Activated T-cell treated with anti-CD3 and anti-CD28 coated beads for 24 hours (primary cell): Measurements from ENCODE around the gene MICAL2.
A peak's percentile ranks its signal among the peaks of the same experiment; 100 is the strongest.

Experiments
- DNase-seq: peaks from one replicate; pipeline ENCODE4 v3.0.0-alpha.2; 2020; ENCODE audit warnings: low read depth

Gene MICAL2

DNA sequence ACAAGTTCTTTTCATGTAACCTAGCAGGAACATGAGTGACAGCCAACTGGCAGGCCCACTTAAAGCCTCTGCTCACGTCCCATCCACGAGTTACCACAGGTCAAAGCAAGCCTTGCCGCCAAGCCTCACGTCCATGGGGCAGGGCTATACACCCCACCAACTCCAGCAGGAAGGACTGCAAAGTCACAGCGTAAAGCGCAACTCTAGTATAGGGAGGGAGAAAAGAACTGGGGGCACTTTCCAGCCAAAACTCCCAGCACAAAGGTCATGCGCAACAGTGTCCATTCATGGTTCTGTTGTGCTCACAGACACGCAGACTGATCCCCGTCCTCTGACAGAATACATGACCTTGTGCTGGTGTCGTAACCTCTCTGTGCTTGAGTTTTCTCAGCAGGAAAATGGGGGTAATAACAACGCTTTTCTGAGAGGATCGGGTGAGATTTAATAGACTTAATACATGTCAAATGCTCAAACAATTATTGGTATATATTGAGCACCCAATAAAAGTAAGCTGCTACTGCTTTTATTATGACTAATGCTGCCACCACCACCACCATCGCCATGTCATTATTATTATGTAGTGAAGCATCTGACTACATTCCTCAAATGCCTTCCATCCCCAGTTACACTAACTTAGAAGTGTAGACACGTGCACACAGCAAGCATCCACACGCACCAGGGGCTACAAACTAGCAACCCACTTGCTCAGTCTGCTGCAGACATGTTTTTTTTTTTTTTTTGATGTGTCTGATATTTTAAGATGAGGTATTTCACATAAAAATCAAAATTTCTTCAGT lies 162.6 kb downstream of the MICAL2 start:
- no peak for DNase-seq

DNA sequence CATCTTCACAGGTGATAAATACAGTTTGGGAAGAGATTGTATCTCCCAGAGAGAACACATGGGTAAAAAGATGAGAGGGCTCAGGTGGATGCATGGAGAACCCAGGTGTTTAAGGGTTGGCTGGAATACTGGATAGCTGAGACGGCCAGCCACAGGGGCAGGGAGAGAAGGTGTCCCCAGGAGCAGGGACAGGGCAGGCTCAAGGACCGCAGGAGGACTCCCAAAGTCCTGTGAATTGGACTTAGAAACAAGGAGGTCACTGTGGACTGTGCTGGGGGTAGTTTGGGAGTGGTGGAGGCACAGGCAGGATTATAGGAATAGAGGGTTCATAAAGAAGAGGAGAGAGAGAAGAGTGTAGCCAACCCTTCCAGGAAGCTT lies 163.2 kb downstream of the MICAL2 start:
- DNase-seq = no peak

DNA sequence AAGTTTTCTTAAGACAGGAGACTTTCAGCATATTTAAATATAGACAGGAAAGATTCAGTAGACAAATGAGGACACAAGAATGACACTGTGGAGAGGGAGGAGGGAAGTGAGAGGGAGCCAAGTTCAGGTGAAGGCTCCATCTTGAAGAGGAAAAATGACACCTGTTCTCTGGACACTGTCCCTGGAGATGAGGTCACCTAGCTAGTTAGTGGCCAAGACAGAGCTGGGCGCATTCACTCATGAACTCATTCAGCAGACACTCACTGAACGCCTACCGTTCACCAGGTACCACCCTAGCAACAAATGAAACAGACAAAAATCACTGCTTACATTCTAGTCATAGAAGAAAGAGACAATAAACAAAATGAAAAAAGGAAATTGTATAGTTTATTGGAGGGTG lies 163.7 kb downstream of the MICAL2 start:
- no peak for DNase-seq

DNA sequence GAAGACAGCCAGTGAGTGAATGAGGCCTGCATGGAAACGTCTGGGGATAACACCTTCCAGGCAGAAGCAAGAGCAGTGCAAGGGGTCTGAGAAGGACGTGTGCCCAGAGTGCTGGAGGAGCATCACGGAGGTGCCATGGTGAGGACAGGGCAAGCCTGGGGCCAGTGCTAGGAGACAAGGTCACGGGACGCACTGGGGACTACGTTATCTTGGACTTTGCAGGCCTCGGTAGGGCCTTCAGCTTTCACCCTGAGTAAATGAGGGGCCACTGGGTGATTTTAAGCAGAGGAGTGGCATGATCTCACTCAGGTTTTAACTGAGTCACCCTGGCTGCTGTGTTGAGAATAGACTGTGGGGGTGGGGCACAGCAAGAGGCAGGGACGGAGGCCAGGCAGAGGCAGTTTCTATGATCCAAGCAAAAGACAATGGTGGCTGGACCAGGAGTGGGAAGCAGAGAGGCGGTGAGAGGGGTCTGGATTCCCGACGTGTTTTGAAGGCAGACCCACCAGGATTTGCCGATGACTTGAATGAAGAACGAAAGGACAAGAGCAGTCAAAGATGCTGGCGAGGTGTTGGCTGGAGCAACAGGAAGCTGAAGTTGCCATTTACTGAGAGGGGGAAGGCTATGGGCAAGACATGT lies 164.3 kb downstream of the MICAL2 start:
- no peak for DNase-seq

DNA sequence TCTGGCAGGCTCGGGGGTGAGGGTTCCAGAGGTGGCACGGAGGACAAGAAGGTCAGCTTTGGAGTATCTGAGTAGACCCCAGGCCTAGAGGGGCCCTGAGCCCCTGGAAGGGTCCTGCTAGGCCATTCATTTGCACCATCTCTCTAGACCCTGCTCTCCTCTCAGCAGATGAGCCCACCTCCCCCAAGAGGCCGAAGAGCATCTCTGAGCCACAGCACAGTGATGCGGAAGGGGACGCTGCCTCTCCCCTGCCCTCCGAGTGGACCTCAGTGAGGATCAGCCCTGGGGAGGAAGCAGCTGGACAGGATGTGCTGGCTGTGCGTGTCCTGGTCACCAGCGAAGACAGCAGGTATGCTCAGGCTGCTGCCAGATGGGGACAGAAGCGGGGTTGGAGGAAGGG lies 165.4 kb downstream of the MICAL2 start:
- no peak for DNase-seq

DNA sequence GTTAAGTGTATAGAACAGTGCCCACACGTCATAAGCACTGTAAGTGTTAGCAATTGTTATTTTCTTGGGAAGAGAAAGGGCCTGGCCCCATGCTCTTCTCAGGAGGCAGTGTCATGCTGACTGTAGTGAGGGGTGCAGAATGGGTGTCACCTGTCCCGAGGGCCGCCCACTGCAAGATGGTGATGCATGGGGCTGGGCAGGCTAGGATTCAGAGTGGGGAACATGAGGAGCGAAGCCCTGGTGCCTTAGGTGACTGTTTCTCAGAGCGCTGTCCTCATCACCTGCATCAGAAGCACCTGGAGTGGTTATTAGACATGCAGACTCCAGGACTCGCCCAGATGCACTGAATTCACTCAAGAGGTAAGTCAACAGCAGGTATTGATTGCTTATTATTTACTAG lies 166.0 kb downstream of the MICAL2 start:
- DNase-seq = no peak

DNA sequence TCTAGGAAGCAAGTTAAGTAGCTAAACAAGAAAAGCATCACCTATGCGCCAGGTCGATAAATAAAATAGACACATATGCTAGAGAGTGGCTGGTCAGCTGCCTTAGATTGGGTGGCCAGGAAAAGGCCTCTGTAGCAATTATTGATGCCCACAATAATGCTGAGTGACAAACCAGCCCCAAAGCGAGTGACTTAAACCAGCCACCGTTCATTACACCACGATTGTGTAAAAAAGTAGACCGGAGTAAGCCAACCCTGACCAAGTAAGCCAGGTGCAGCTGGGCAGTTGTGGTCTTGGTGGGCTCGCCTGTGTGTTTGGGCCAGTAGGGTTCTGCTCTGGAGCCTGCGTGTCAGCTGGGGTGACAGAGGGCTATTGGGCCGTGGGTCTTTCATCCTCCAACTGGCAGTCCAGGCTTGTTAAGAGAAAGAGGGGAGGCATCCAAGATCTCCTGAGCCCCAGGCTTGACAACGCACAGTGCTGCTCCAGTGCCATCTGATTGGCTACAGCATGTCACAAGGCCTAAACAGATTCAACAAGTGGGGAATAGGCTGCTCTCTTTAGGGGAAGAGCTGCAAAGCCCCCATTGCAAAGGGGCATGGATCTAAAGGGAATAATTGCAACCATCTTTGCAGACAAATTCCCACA lies 166.6 kb downstream of the MICAL2 start:
- no peak for DNase-seq

DNA sequence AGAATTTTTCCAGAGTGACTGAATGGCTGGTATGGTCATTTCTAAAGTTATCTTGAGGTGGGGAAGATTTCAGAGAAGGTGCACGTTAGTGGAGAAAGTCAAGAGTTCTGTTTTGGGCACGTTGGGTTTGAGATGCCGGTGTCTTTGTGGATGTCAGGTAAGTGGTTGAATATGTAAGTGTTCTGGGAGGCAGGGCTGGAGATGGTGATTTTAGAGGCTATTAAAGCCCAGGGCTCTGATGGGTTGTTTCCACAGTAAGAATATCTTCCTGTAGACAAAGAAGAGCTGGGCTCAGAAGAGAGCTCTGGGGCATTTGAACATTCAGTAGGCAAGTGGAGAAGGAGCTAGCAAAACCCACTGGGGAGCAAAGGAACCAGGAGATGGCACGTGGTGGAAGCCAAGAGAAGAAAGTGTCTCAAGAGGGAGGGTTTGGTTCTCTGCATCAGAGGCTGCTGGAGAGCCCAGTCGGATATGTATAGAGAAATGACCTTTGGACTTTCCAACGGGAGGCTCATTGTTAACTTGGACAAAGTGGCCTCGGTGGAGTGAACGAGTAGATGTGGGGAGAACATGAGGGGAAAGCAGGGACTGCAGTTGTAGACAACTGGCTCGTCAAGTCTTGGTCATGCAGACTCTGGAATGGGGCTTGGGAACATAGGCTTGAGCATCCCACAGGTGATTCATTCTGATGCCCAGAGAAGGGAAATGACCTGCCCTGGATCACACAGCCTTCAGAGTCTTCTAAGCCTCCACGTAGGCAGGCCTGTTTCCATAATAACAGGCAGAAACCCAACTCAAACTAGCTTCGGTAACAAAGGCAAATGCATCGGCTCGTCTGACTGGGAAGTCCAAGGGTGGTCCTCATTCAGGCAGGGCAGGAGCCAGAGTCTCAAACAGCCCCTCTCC lies 168.6 kb downstream of the MICAL2 start:
- DNase-seq = no peak

DNA sequence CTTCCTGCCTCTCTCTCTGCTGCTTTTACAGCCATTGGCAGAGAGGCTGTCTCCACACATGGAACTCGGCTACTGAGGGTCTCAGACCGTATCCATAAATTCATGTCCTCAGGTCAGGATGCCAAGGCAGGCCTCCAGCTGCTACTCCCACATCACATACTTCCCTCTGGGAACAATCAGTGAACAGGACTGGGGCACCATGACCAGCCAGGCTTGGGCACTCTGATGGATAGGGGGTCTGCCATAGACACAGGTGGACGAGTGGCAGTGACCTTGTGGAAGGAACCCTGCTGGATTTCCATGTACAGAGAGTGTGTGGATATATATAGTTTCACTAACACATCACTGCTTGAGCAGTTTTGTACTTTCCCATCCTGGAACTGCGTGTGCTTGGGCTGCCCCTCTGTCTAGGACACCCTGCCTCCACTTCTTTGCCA lies 169.3 kb downstream of the MICAL2 start:
- no peak for DNase-seq

DNA sequence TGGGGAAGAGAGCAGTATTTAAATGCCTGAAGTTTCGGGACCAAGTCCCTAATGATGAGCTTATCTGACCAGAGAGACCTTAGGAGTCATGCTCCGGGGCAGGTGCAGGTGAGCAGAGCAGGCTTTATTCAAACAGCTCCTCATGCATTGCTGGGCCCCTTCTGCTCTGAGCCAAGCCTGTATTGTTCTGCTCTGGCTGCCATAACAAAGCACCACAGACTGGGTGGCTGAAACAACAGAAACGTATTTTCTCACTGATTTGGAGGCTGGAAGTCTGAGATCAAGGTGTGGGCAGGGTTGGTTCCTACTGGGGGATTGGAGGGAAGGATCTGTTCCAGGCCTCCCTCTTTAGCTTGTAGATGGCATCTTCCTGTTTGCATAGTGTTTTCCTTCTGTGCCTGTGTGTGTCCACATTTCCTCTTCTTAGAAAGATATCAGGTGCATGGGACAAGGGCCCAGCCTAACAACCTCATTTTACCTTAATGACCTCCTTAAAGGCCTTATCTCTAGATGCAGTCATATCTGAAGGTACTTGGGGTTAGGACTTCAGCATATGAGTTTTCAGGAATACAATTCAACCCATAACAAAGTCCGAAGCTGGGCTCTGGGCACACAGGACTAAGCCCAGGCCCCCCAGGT lies 169.9 kb downstream of the MICAL2 start:
- no peak for DNase-seq

DNA sequence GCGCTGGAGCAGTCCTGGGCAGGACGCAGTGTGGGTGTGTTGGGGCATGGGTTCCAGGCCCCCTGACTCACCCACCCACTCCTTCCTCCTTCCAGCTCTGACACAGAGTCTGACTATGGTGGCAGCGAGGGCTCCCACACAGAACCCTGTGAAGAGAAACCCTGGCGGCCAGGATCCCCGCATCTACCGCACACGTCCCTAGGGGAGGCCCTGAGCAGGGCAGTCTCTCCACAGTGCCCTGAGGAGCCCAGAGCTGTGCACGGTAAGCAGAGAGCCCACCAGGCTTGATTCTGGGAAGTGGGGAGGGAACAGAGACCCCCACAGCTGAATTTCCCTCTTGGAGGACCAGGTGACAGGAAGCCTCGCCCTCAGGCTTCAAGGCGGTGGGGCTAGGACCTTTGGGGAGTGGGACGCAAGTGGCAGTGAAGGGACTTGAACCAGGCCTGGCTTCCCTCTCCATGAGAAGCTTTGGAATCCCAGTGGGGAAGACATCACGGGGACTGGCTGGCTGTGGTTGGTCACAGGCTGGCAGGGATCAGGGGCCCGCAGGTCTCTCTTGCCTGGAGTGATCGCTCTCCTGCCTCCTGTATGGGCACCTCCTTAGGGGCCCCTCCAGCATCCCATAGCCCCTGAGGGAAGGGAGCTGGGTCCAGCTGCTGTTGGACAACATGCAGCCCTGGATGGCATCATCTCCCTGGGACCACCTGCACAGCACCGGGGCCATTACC lies 170.6 kb downstream of the MICAL2 start:
- no peak for DNase-seq

DNA sequence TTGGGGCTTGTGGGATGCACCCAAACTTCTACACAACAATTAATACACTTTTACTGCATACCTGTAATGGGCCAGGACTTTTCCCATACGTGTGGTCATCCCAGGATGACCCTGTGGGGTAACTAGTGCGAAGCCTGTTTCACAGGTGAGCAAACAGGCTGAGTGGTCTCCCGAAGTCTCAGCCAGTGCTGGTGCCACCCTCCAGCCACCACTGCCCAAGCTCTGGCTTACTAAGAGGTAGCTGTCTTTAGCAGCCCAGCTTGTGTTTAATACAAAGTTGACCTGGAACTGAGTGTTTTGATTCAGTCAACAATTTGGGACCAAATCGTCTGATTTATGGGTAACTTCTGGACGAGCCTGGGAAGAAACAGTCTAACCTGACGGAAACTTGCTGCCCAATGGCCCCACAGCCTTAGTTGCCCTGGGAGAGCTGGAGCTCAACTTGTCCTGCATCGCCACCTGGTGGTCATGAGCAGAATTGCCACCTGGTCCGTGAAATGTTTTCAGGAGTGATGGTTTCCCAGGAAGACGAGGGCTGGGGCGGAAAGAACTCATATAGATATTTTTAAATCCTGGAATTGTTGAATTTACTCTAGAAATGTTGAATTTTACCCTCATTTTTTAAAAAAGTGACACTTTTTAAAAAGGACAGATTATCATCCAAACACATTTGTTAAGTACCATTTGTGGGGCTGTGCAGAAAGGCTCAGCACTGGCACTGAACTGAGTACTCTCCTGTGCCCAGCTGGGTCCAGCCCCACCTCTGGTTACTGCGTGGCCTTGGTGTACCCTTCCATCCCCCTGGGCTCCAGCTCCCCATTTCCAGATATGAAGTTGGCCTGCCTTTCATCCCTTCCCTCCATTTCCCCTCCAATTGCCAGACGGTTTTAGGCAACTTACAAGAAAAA lies 171.4 kb downstream of the MICAL2 start:
- DNase-seq = peak; percentile 70

DNA sequence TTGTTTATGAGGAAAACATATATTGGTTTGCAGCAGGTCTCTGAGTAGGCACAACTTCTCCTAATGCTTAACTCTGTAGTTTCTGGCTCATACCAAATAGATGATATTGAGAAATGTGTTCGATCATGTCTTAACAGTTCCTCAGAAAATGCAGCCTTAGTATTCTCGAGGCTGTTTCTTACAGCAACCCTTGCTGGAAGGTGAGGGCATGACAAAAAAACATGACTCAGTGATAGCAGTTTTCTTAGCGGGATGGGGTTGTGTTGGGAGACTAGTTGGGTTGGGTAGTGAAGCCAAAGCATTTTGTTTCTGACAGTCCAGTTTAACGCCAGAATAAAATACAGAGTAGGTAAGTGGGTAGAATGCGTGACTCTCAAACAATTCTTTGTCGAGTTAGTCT lies 172.3 kb downstream of the MICAL2 start:
- no peak for DNase-seq

DNA sequence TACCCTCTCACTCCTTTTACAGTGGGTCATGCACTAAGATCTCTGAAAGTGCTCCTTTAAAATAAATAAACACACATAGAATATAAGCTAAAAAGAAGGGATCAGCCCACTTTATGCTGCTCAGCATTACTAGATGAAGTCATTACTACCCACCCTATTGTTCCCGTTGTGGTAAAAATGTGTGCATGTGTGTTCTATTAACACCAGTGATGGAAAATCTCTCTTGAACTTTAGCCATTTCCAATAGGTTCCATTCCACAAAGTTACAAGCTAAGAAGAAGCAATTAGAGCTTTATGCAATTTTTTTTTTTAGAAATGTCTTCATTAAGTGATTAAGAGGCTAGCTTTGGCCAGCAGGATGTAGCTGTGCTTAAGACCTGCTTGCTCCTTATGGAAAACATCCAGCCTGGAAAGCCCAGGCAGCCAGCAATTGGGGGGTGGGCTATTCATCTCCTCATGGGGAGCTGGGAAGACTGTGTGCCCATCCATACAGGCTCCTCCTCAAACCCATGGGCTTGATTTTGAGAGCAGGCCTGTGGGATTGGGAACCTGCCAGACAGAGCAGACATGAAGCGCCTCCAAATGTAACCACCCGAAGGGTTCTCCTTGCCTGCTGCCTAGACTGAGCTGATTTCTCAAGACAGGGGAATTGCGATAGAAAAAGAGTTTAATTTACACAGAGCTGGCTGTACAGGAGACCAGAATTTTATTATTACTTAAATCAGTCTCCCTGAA lies 174.1 kb downstream of the MICAL2 start:
- no peak for DNase-seq

DNA sequence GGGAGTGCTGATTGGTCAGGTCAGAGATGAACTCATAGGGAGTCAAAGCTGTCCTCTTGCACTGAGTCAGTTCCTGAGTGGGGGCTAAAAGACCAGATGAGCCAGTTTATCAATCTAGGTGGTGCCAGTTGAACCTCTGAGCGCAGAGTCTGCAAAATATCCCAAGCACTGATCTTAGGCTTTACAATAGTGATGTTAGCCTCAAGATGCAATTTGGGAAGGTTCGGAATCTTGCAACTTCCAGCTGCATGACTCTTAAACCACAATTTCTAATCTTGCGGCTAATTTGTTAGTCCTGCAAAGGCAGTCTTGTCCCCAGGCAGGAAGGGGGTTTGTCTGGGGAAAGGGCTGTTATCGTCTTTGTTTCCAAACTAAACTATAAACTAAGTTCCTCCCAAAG lies 174.7 kb downstream of the MICAL2 start:
- no peak for DNase-seq

DNA sequence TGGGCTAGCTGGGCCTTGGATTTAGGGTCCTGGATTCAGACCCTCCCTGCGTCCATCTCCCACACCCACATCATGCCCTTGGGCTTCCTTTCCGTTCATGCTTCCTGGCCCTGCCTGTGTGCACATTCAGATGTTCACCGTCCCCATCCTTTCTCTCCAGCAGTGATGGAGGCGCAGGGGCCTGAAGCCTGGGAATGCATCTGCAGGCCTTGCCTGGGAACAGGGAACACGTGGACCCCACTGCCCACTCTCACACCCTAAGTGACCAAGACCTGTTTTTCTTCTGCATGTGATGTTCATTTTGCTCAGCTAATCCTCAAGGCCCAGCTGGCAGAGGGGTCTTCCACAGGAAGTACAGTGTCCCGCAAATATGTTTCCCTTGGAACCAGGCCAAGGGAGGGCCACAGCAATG lies 175.4 kb downstream of the MICAL2 start:
- no peak for DNase-seq

DNA sequence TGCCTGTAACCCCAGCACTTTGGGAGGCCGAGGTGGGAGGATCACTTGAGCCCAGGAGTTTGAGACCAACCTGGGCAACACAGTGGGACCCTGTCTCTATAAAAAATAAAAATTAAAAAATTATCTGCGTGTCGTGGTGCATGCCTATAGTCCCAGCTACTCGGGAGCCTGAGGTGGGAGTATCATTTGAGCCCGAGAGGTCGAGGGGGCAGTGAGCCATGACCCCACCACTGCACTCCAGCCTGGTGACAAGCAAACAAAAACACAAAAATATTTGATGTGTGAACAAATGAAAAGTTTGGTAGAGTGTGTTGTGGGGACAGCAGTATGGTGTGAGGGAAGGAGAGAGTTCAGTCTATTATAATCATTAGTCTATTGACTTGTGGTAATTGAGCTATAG lies 176.2 kb downstream of the MICAL2 start:
- DNase-seq = no peak

DNA sequence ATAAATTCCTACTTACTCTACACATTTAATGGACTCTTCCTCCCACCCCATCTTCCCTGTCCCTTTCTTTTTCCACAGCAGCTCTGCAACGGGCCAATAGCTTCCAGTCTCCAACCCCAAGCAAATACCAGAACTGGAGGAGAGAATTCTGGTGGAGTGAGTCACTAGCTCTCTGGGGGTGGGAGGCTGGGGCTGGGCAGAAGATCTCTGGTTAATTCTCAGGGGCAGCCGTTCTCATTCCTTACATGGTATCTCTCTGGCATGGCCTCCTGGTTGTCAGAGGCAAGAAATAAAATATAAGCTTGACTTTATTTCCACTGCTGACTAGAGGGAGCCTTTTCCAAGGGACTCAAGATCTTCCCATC lies 176.6 kb downstream of the MICAL2 start:
- DNase-seq = no peak
